ENCODE measurements around the gene PLG.
"Not testable (repeated sequence)": the region's sequence is repeated elsewhere in the genome, so short reads cannot be mapped to it uniquely, and the experiment has no call there.

GRCh38 chr6:160685101-160685761 lies 16.8 kb upstream of the PLG start:
- TF ChIP-seq, protein P1, sequence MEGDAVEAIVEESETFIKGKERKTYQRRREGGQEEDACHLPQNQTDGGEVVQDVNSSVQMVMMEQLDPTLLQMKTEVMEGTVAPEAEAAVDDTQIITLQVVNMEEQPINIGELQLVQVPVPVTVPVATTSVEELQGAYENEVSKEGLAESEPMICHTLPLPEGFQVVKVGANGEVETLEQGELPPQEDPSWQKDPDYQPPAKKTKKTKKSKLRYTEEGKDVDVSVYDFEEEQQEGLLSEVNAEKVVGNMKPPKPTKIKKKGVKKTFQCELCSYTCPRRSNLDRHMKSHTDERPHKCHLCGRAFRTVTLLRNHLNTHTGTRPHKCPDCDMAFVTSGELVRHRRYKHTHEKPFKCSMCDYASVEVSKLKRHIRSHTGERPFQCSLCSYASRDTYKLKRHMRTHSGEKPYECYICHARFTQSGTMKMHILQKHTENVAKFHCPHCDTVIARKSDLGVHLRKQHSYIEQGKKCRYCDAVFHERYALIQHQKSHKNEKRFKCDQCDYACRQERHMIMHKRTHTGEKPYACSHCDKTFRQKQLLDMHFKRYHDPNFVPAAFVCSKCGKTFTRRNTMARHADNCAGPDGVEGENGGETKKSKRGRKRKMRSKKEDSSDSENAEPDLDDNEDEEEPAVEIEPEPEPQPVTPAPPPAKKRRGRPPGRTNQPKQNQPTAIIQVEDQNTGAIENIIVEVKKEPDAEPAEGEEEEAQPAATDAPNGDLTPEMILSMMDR (IDR thresholded peaks at IDR 0.05), result not testable (repeated sequence)
- not testable (repeated sequence) for TF ChIP-seq POLR2A (IDR thresholded peaks at IDR 0.05)
